GM13976 (cell line): ENCODE measurements around the gene OR6J1.

Source experiments
- DNase-seq: peaks from one replicate; pipeline ENCODE4 v3.0.0; 2012; ENCODE audit warnings: low spot score
- in situ Hi-C: fragments of 300-500 bp; cut with MboI; formaldehyde crosslinking; loops from one replicate; pipeline ENCODE4 v1.12.0; 2022; ENCODE audit warnings: low sequenced_read_pairs, mixed read lengths, inconsistent platforms; ENCODE audit not compliant: unreplicated experiment
- TF ChIP-seq, protein P1 (sequence below): IDR thresholded peaks from 2 replicates; pipeline ENCODE4 v1.5.1; 2012; ENCODE audit warnings: borderline replicate concordance, mild to moderate bottlenecking; ENCODE audit not compliant: insufficient read depth; ENCODE audit errors: extremely low read depth, missing control alignments, control extremely low read depth

The OR6J1 gene

DNA sequence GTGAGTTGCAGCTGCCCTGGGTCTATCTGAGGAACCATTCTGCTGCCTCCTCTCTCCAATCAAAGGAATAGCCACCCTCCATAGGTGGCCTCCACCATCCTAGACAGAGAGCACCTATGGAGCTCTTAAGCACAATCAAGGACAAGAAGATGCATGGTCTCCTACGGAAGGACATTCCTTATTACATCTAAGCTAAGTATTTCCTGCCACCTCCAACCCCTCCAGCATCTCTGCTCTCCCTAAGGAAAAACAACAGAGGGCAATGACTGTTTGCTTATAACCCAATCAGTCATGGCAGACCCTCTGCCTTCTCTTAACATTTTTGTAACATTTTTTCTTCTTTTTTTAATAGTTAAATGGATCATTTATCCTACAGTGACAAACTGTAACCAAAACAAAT, 14.8 kb upstream of the OR6J1 start:
- no peak for DNase-seq
- TF ChIP-seq, protein P1, sequence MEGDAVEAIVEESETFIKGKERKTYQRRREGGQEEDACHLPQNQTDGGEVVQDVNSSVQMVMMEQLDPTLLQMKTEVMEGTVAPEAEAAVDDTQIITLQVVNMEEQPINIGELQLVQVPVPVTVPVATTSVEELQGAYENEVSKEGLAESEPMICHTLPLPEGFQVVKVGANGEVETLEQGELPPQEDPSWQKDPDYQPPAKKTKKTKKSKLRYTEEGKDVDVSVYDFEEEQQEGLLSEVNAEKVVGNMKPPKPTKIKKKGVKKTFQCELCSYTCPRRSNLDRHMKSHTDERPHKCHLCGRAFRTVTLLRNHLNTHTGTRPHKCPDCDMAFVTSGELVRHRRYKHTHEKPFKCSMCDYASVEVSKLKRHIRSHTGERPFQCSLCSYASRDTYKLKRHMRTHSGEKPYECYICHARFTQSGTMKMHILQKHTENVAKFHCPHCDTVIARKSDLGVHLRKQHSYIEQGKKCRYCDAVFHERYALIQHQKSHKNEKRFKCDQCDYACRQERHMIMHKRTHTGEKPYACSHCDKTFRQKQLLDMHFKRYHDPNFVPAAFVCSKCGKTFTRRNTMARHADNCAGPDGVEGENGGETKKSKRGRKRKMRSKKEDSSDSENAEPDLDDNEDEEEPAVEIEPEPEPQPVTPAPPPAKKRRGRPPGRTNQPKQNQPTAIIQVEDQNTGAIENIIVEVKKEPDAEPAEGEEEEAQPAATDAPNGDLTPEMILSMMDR, result no peak
- in situ Hi-C loops, result no loop called here

DNA sequence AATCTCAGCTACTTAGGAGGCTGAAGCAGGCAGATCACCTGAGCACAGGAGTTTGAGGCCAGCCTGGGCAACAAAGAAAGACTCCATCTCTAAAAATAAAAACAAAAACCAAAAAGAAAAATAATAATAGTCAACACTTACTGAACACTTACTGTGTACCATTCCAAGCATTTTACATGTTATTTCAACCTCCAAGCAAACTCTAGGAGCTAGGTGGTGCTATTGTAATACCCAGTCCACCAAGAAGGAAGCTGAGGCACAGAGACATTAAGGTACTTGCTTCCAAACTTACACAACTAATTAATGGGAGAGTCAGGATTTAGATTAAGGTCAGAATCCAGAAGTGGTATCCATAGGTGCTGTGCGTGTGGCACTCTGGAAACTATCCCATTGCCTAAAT, 13.7 kb upstream of the OR6J1 start:
- TF ChIP-seq, protein P1, result peak; percentile 29
- DNase-seq, result peak; percentile 48
- in situ Hi-C loops, result no loop called here

DNA sequence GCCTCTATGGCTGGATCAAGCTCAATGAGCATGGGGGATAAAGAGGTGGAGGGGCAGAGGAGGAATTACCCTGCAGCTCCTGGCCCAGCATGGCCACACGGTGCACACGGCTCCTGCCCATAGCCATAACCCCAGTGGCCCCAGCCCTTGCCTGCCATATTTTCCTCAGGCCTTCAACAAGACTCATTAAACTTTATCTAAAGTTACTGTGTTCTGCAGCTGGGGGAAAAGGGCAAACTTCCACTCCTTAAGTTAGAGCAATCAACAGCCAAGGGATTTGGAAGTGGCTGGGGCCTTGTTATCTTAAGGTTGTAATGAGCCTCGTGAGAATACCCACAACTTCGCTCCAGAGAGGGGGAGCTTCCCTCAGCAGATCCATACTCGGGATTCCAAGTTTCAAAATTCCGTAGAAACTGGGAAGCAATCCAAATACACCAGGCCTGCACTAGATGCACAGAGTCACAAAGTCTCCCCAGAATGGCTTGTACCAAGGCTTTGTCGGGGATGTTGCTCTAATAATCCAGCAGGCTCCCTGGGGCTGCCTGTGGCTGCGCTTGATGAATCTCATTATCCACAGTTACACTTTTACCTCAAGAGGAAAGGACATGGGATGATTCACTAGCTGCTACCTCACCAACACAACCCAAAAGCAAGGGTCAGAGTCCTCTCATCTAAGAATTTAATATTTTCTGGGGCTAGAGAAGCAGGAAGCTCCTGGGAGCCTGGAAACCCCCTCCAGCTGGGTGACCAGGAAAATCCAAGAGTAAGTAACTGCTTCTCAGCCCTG, 13.0 kb upstream of the OR6J1 start:
- in situ Hi-C loops, result no loop called here
- no peak for DNase-seq
- TF ChIP-seq, protein P1, result no peak

DNA sequence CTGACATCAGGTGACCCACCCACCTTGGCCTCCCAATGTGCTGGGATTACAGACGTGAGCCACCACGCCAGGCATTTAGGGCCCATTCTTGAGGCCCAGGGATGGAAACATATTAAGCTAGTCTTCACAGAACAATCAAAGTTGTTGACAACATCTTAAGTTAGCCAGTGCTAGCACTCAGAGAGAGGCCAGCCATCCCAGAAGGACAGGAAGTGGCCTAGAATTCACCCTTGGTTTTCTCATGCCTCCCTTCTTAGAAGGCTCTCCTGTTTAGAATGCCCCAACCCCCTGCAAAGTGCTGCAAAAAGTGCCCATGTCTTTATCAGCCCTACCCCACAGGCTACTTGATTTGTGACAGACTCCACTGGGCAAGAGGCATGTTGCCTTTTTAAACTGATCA, 12.1 kb upstream of the OR6J1 start:
- TF ChIP-seq, protein P1, result no peak
- no peak for DNase-seq
- in situ Hi-C loops, result no loop called here

DNA sequence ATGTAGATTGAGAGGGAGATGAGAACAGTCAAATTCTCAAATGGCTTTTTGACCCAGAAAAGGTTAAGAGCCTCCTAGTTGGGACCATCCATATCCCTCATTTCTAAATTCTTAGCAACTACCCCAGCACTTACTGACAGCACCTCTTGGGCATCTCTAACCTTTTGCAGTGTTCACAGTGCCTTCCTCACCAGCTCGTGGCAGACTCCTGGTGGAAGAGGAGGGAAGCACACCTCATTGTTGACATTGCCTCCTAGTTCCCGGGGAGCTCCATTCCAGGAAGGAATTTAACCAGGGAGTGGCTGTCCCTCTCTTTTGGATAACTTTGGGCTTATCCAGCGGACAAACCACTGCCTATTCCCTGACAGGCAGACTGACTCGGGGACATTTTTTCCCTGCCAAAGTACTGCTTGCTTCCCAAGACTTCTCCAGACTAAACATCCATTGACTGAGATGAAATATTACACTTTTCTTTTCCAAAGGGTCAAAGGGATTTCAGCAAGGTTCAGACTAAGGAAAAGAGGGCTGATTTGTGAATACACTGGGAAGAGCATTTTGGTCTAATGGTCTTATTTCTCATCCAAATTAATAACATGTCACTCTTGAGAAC, 9.0 kb upstream of the OR6J1 start:
- peak; percentile 61 for DNase-seq
- TF ChIP-seq, protein P1, result peak; percentile 59
- in situ Hi-C loops, result no loop called here

DNA sequence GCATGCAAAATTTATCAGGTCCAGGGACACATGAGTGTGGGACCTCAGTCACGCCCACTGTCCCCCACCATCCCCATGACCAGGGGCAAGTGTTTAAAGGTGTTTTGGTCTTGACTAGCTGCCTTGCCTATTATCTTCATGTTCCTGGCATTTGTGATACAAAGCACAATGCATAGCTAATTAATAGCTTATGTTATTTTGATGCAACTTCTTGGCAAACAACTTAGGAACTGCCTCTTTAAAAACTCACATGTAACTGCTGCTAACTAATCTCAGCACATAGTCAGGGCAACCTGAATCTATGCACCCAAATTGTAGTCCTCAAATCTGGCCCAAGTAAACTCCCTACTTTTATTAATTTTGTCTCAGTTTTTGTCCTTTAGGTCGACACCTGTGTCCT, 7.4 kb upstream of the OR6J1 start:
- in situ Hi-C loops, result no loop called here
- TF ChIP-seq, protein P1, result no peak
- DNase-seq, result no peak
